Uterus (tissue), 4 donors: ENCODE data around the gene ASB2. TPM values are rescaled to one million over a fixed set of nuclear protein-coding genes. Genes with fewer than 3 reads are reported as not detected.

Experiments used
- DNase-seq, 2 donors: peaks; one replicate each; pipeline ENCODE4 v3.0.0-alpha.2; 2019 to 2020
- H3K27ac ChIP-seq, 2 donors: fragments of 200-600 bp; sonication (generic); 1 replicate in 1 of 2; 2 replicates in 1 of 2; pipeline ENCODE4 v1.5.1; 2016 to 2018
- H3K27me3 ChIP-seq, 2 donors: fragments of 200-600 bp; sonication (generic); one replicate each; pipeline ENCODE4 v1.5.1; 2018 to 2019; ENCODE audit warnings: control low read depth in 1 of 2
- H3K36me3 ChIP-seq, 2 donors: fragments of 200-600 bp; sonication (generic); one replicate each; pipeline ENCODE4 v1.5.1; 2019; ENCODE audit warnings: control low read depth in 1 of 2
- H3K4me1 ChIP-seq, 2 donors: fragments of 200-600 bp; sonication (generic); one replicate each; pipeline ENCODE4 v1.5.1; 2018 to 2019; ENCODE audit warnings: control low read depth in 1 of 2
- H3K4me3 ChIP-seq, 2 donors: fragments of 200-600 bp; sonication (generic); 1 replicate in 1 of 2; 2 replicates in 1 of 2; pipeline ENCODE4 v1.5.1; 2018 to 2019; ENCODE audit warnings: mild to moderate bottlenecking in 1 of 2
- H3K9me3 ChIP-seq, 2 donors: fragments of 200-600 bp; sonication (generic); one replicate each; pipeline ENCODE4 v1.5.1; 2019; ENCODE audit warnings: control low read depth in 1 of 2
- POLR2A ChIP-seq, 2 donors: fragments of 450-650 bp; IDR thresholded peaks; one replicate each; pipeline ENCODE4 v1.6.1; 2016; ENCODE audit warnings: antibody characterized with exemption in 2 of 2, mild to moderate bottlenecking in 1 of 2, moderate library complexity in 1 of 2
- intact Hi-C: fragments of 100-400 bp; cut with DNase I; formaldehyde crosslinking; loops from one replicate; pipeline ENCODE4 v1.15.1; 2023; ENCODE audit warnings: low total_unique reads
- total RNA-seq, 4 donors: library from RNA; depleted of rRNA in 3 of 4; stranded (reverse); fragments of >200 nt in 3 of 4; gene quantifications; one replicate each; pipeline versions ENCODE4 v1.1.0 to v1.2.4, GENCODE V29; 2014 to 2023
- TF ChIP-seq, protein P1 (sequence below), 4 experiments: fragments of 200-600 bp in 2 of 4; fragments of 450-650 bp in 2 of 4; sonication (generic) in 2 of 4; IDR thresholded peaks; one replicate each; pipeline ENCODE4 v1.5.1; 2016 to 2019; ENCODE audit warnings: antibody characterized with exemption in 4 of 4, mild to moderate bottlenecking in 2 of 4, moderate library complexity in 1 of 4
- donor health status: DM: yes; HTN: yes; CAD: no.

Gene ASB2
- total RNA-seq, 4 donors from 2014 or later = 11.8 to 84.1 (median 21.0) TPM

DNA sequence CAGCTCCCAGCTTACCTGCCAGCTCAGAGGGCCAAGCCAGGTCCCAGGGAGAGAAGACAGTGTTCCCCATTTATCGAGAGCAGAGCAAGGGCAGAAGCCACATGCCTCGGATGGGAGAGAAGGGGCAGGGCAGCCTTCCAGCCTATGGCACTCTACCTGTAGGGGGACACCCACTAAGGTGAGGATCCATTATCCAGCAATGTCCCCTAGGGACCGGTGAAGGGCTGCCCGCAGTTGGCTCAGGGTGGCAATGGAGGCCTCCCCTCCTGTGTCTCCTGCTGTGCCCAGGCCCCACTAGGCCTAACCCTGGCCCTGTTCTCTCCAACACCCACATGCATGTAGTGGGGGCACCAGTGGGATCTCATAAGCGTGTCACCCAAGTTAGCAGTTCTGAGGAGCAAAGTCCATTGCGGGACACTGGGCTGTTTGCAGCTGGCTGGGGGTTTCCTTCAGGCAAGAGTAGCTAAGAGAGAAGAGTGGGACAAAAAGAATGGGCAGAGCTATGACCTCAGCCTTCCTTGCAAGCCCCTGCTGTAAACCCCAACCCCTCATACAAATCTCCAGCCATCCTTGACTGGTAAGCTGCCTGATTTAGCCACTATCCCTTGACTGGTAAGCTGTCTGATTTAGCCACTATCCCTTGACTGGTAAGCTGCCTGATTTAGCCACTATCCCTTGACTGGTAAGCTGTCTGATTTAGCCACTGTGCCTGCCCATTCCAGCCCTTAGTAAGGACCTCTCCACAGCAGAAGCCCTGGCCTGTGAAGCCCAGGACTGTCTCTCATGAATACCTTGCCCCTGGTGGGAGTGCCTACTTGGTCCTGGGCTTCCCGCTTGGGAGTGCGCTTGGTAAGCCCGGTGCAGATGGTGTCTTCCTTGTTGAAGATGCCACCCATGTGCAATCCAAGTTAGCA lies 5.2 kb upstream of the ASB2 start:
- intact Hi-C loops = no loop called here
- Histone ChIP-seq H3K4me3 (no peak overlapping the region), H3K9me3 (no peaks in the 10 kb centered on the region), H3K27me3 (no peaks in the 10 kb centered on the region), H3K36me3 (no peaks in the 10 kb centered on the region), H3K4me1 (peaks cover 0 to 5% of the 10 kb centered on the region in 2 donors), H3K27ac (peak overlapping the region; percentile 79 to 84)
- DNase-seq = no peak
- TF ChIP-seq, protein P1, sequence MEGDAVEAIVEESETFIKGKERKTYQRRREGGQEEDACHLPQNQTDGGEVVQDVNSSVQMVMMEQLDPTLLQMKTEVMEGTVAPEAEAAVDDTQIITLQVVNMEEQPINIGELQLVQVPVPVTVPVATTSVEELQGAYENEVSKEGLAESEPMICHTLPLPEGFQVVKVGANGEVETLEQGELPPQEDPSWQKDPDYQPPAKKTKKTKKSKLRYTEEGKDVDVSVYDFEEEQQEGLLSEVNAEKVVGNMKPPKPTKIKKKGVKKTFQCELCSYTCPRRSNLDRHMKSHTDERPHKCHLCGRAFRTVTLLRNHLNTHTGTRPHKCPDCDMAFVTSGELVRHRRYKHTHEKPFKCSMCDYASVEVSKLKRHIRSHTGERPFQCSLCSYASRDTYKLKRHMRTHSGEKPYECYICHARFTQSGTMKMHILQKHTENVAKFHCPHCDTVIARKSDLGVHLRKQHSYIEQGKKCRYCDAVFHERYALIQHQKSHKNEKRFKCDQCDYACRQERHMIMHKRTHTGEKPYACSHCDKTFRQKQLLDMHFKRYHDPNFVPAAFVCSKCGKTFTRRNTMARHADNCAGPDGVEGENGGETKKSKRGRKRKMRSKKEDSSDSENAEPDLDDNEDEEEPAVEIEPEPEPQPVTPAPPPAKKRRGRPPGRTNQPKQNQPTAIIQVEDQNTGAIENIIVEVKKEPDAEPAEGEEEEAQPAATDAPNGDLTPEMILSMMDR (IDR thresholded peaks at IDR 0.05) = no peak
- TF ChIP-seq POLR2A (IDR thresholded peaks at IDR 0.05) = no peak

DNA sequence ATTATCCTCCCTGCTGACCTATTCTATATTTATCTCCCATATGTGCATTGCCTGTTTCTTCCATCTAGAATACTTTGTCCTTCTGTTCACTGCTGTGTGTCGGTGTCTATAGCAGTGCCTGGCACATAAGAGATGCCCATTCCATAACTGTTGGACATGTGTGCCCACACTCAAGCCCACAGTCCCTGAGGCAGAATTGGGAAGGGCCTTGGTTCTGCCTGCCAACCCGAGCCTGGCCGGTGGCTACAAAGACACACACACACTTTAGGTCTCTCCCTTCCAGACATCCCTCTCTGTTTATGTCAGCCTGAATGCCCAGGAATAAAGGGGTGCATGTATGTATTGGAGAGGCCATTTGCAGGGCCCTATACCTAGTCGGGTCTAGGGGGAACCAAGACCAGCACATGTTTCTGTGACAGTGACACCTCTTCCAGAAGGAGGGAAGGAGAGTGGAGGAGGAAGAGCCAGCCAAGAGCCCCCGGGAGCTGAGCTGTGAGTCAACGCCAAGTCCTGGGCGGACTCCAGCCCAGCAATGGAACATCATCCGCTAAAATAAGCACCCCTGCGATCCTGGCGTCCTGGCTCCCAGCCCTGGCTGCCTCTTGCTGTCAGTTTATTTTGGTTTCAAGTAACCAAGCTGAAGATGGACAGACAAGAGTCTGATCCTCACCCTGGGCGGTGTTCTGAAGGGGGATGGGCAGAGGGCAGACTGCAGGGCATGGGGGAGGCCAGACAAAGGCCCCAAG lies 4.3 kb upstream of the ASB2 start:
- TF ChIP-seq POLR2A (IDR thresholded peaks at IDR 0.05) = no peak
- TF ChIP-seq, protein P1 (IDR thresholded peaks at IDR 0.05) = no peak
- peaks cover 0 to 5% of the 10 kb centered on the region in 2 donors for H3K4me1 ChIP-seq
- H3K27ac ChIP-seq = peak overlapping the region; percentile 79 to 84
- H3K4me3 ChIP-seq = no peak overlapping the region
- no peaks in the 10 kb centered on the region for H3K27me3 ChIP-seq
- no peaks in the 10 kb centered on the region for H3K36me3 ChIP-seq
- no peaks in the 10 kb centered on the region for H3K9me3 ChIP-seq
- intact Hi-C loops = no loop called here
- DNase-seq = peak; percentile 84 to 90

DNA sequence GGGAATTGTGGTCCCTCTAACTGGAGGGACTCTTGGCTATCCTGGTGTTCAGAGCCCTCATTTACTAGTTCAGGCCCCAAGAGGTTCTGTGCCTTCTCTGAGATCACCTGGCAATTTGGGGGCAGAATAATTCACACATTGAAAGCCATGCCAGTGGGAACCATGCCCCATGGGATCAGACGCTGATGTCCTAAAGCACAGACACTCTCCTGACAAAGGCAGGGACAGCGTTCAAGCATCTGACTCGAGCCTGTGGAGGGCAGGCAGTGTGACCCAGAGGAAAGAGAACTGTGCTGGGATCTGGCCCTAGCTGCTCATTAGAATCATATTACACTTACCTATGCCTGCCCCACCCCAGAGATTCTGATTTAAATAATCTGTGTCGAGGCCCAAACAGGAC lies 2.4 kb upstream of the ASB2 start:
- no peaks in the 10 kb centered on the region for H3K27me3 ChIP-seq
- H3K9me3 ChIP-seq = no peaks in the 10 kb centered on the region
- peaks cover 0 to 7% of the 10 kb centered on the region in 2 donors for H3K4me1 ChIP-seq
- DNase-seq = no peak
- no peaks in the 10 kb centered on the region for H3K36me3 ChIP-seq
- intact Hi-C loops = no loop called here
- H3K4me3 ChIP-seq = no peak overlapping the region
- no peak for TF ChIP-seq POLR2A (IDR thresholded peaks at IDR 0.05)
- TF ChIP-seq, protein P1 (IDR thresholded peaks at IDR 0.05) = no peak
- peak overlapping the region; percentile 88 to 92 for H3K27ac ChIP-seq

DNA sequence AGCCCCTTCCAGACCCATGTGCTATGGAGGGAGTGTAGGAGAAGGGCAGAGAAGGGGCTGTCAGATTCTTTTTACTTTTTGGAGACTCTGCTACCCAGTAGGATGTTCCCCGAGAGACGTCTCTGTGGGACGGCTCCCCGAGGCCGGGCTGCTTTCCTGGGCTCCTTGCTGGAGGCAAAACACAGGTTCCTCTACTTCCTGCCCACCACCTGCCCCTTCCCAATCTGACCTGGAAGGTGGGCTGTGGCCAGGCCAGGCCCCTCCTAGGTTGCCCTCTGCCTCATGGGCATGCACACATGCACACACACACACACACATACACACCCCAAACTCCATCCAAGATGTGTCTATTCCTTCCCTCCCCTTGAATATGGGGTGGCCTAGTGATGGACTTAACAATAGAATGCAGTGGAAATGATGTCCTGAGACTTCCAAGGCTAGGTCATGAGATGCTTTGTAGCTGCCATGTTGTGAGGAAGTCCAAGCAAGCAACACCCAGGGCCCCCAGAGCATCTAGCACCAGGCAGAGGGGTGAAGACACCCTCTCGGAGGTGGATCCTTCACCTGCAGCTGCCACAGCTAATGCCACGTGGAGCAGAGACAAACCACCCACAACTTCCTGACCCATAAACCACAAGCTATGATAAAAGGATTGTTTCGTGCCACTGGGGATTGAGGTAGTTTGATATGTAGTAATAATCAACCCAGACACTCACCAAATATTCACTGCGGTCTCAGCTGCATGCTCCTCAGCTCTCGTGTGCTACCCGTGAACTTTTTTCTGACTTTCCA lies 1.6 kb upstream of the ASB2 start:
- TF ChIP-seq, protein P1 (IDR thresholded peaks at IDR 0.05) = no peak
- TF ChIP-seq POLR2A (IDR thresholded peaks at IDR 0.05) = no peak
- intact Hi-C loops = no loop called here
- no peaks in the 10 kb centered on the region for H3K36me3 ChIP-seq
- H3K4me3 ChIP-seq = no peak overlapping the region
- no peaks in the 10 kb centered on the region for H3K27me3 ChIP-seq
- H3K9me3 ChIP-seq = no peaks in the 10 kb centered on the region
- H3K4me1 ChIP-seq = peaks cover 0 to 9% of the 10 kb centered on the region in 2 donors
- no peak for DNase-seq
- peak overlapping the region; percentile 88 to 92 for H3K27ac ChIP-seq
